CD14-positive monocyte (primary cell): ENCODE measurements around the gene MAML3. TPM values are rescaled to one million over a fixed set of nuclear protein-coding genes. Genes with fewer than 3 reads are reported as not detected.

Source experiments
- DNase-seq, 3 donors: peaks; one replicate each; pipeline ENCODE4 v3.0.0-alpha.2; 2011 to 2022
- H2AFZ ChIP-seq: 2 replicates; pipeline ENCODE4 v1.6.0; 2012; ENCODE audit warnings: mild to moderate bottlenecking, low read depth, low read length, inconsistent platforms; ENCODE audit not compliant: insufficient read depth, poor library complexity, severe bottlenecking
- H3K27ac ChIP-seq, 2 donors: 1 replicate in 1 of 2; 2 replicates in 1 of 2; pipeline ENCODE4 v1.5.1; 2012 to 2013; ENCODE audit warnings: low read length in 2 of 2, control low read depth in 1 of 2, inconsistent platforms in 1 of 2, low read depth in 1 of 2, mild to moderate bottlenecking in 1 of 2
- H3K27me3 ChIP-seq, 2 donors: one replicate each; pipeline versions ENCODE4 v1.6.0 to v1.6.1; 2011 to 2013; ENCODE audit warnings: low read length in 2 of 2; ENCODE audit not compliant: control insufficient read depth in 2 of 2, insufficient read depth in 2 of 2
- H3K36me3 ChIP-seq, 2 donors: replicated peaks in 1 of 2; 1 replicate in 1 of 2; 2 replicates in 1 of 2; pipeline versions ENCODE4 v1.5.1 to v1.6.1; 2012 to 2013; ENCODE audit warnings: low read length in 2 of 2, control low read depth in 1 of 2, inconsistent platforms in 1 of 2, mild to moderate bottlenecking in 1 of 2; ENCODE audit not compliant: insufficient read depth in 2 of 2, control insufficient read depth in 1 of 2
- H3K4me1 ChIP-seq, 2 donors: 1 replicate in 1 of 2; 2 replicates in 1 of 2; pipeline versions ENCODE4 v1.5.1 to v1.6.1; 2012 to 2013; ENCODE audit warnings: low read length in 2 of 2, control low read depth in 1 of 2, inconsistent platforms in 1 of 2, mild to moderate bottlenecking in 1 of 2, moderate library complexity in 1 of 2; ENCODE audit not compliant: insufficient read depth in 2 of 2, control insufficient read depth in 1 of 2
- H3K4me2 ChIP-seq: replicated peaks from 2 replicates; pipeline ENCODE3; 2012; ENCODE audit warnings: low read length, moderate library complexity, mild to moderate bottlenecking; ENCODE audit not compliant: poor library complexity, severe bottlenecking; ENCODE audit errors: extremely low read depth
- H3K4me3 ChIP-seq, 3 experiments: fragments of 200-600 bp in 1 of 3; sonication (generic) in 1 of 3; replicated peaks in 1 of 3; 1 replicate in 2 of 3; 2 replicates in 1 of 3; pipeline ENCODE4 v1.5.1; 2011 to 2013; ENCODE audit warnings: low read length in 3 of 3, mild to moderate bottlenecking in 3 of 3, control low read depth in 2 of 3, low read depth in 2 of 3, inconsistent platforms in 1 of 3, moderate library complexity in 1 of 3
- H3K79me2 ChIP-seq: 2 replicates; pipeline ENCODE4 v1.6.0; 2012; ENCODE audit warnings: mild to moderate bottlenecking, control low read depth, inconsistent platforms, low read length, moderate library complexity; ENCODE audit not compliant: insufficient read depth
- H3K9ac ChIP-seq: 2 replicates; pipeline ENCODE4 v1.6.0; 2017; ENCODE audit warnings: low read length, mild to moderate bottlenecking; ENCODE audit not compliant: insufficient read depth, poor library complexity, severe bottlenecking
- H3K9me3 ChIP-seq, 2 donors: replicated peaks in 1 of 2; 1 replicate in 1 of 2; 2 replicates in 1 of 2; pipeline versions ENCODE4 v1.5.1 to v1.6.1; 2012 to 2013; ENCODE audit warnings: low read length in 2 of 2, control low read depth in 1 of 2; ENCODE audit not compliant: control insufficient read depth in 1 of 2, insufficient read depth in 1 of 2
- H4K20me1 ChIP-seq: 2 replicates; pipeline ENCODE4 v1.6.0; 2012; ENCODE audit warnings: mild to moderate bottlenecking, low read length, control low read depth, moderate library complexity; ENCODE audit not compliant: insufficient read depth
- H3K27ac Mint-ChIP-seq, 7 donors: one replicate each; pipeline ENCODE4 v1.8.0; 2020; ENCODE audit warnings: mild to moderate bottlenecking in 7 of 7, mixed read lengths in 7 of 7, moderate library complexity in 6 of 7, inconsistent platforms in 2 of 7
- H3K27me3 Mint-ChIP-seq, 3 donors: one replicate each; pipeline ENCODE4 v1.8.0; 2021 to 2022; ENCODE audit warnings: low read depth in 3 of 3, mild to moderate bottlenecking in 3 of 3, mixed read lengths in 3 of 3, moderate library complexity in 3 of 3, inconsistent platforms in 1 of 3
- H3K36me3 Mint-ChIP-seq, 2 donors: one replicate each; pipeline ENCODE4 v1.8.0; 2020; ENCODE audit warnings: mixed read lengths in 2 of 2, inconsistent platforms in 1 of 2, mild to moderate bottlenecking in 1 of 2
- H3K4me1 Mint-ChIP-seq: one replicate; pipeline ENCODE4 v1.8.0; 2020; ENCODE audit warnings: mild to moderate bottlenecking, mixed read lengths
- H3K4me3 Mint-ChIP-seq, 2 donors: one replicate each; pipeline ENCODE4 v1.8.0; 2020; ENCODE audit warnings: mild to moderate bottlenecking in 2 of 2, mixed read lengths in 2 of 2, moderate library complexity in 1 of 2
- H3K9me3 Mint-ChIP-seq, 7 donors: one replicate each; pipeline ENCODE4 v1.8.0; 2020 to 2022; ENCODE audit warnings: mixed read lengths in 7 of 7, mild to moderate bottlenecking in 6 of 7, moderate library complexity in 6 of 7, inconsistent platforms in 2 of 7
- CTCF ChIP-seq: fragments of 200-600 bp; IDR thresholded peaks from one replicate; pipeline ENCODE4 v1.8.0; 2022; ENCODE audit warnings: antibody characterized with exemption, mild to moderate bottlenecking
- WGBS: methylation state at CpG from one replicate; pipeline ENCODE4 v1.1.5; 2013; ENCODE audit warnings: missing lambda C conversion rate; ENCODE audit not compliant: insufficient coverage; 5-methylcytosine and 5-hydroxymethylcytosine counted together
- intact Hi-C, 2 donors: fragments of 100-400 bp; cut with micrococcal nuclease; formaldehyde crosslinking; loops; one replicate each; pipeline versions ENCODE4 v1.15.0 to v1.15.1; 2023
- polyA plus RNA-seq, 3 donors: library from polyadenylated mRNA; depleted of rRNA in 1 of 3; unstranded in 2 of 3; stranded (reverse) in 1 of 3; fragments of 300-500 nt in 2 of 3; fragments of >200 nt in 1 of 3; fragmentation: Illumina TruSeq in 2 of 3; gene quantifications; 1 replicate in 2 of 3; 2 replicates in 1 of 3; pipeline ENCODE4 v1.2.3, GENCODE V29; 2012 to 2021

MAML3 gene
- polyA plus RNA-seq, 3 donors: 1.5 to 6.5 (median 2.3) TPM

- H3K4me3 Mint-ChIP-seq: peak overlapping the region in 1 of 2 donors; percentile 22
- peaks cover 11 to 22% of the 10 kb centered on the region in 2 donors for H3K4me1 ChIP-seq
- H3K9ac ChIP-seq: no peak overlapping the region
- peak overlapping the region in 1 of 7 donors; percentile 8 for H3K27ac Mint-ChIP-seq
- H3K79me2 ChIP-seq: no peaks in the 10 kb centered on the region
- H3K27ac ChIP-seq: no peak overlapping the region
- DNase-seq: peak in 2 of 3 donors; percentile 16 to 26
- no peaks in the 10 kb centered on the region for H3K27me3 ChIP-seq
- H3K9me3 ChIP-seq: peaks cover 0 to 4% of the 10 kb centered on the region in 2 donors
- H3K27me3 Mint-ChIP-seq: no peaks in the 10 kb centered on the region
- H3K9me3 Mint-ChIP-seq: peaks cover 0 to 3% (median 0%) of the 10 kb centered on the region in 7 donors
- no peak for TF ChIP-seq CTCF
- no peak overlapping the region for H3K4me2 ChIP-seq
- H3K4me3 ChIP-seq: no peak overlapping the region
- H2AFZ ChIP-seq: no peak overlapping the region
- intact Hi-C loops: no loop called here
- no peaks in the 10 kb centered on the region for H3K36me3 Mint-ChIP-seq
- H3K4me1 Mint-ChIP-seq: peaks cover 25% of the 10 kb centered on the region
- 89% methylated on average over 1 of the region's 3 CpGs for WGBS
- H4K20me1 ChIP-seq: peaks cover 9% of the 10 kb centered on the region
- no peaks in the 10 kb centered on the region for H3K36me3 ChIP-seq
Observed at GRCh38 chr4:140018931-140019618, 134.9 kb downstream of the MAML3 start.

GRCh38 chr4:140014284-140014683 lies 139.7 kb downstream of the MAML3 start:
- H3K36me3 Mint-ChIP-seq: no peaks in the 10 kb centered on the region
- no peak for TF ChIP-seq CTCF
- H3K79me2 ChIP-seq: peaks cover 5% of the 10 kb centered on the region
- H3K27ac Mint-ChIP-seq: no peak overlapping the region
- no peak overlapping the region for H3K9ac ChIP-seq
- H3K4me2 ChIP-seq: no peak overlapping the region
- H2AFZ ChIP-seq: no peak overlapping the region
- H3K4me1 Mint-ChIP-seq: peaks cover 14% of the 10 kb centered on the region
- H3K27me3 Mint-ChIP-seq: no peaks in the 10 kb centered on the region
- H3K36me3 ChIP-seq: no peaks in the 10 kb centered on the region
- DNase-seq: no peak
- no CpG with 5 or more reads among the region's 5 CpGs for WGBS
- H3K9me3 Mint-ChIP-seq: peaks cover 0 to 3% (median 0%) of the 10 kb centered on the region in 7 donors
- H3K27me3 ChIP-seq: no peaks in the 10 kb centered on the region
- intact Hi-C loops: loop anchor here (5.0 kb wide), 2 partner anchors 138 to 238 kb away; partner anchors contain the start of gene MAML3 (in 1 of the 2)
- peaks cover 0 to 4% of the 10 kb centered on the region in 2 donors for H3K9me3 ChIP-seq
- H3K4me3 Mint-ChIP-seq: no peak overlapping the region
- peaks cover 12% of the 10 kb centered on the region in 2 donors for H3K4me1 ChIP-seq
- H3K27ac ChIP-seq: no peak overlapping the region
- no peaks in the 10 kb centered on the region for H4K20me1 ChIP-seq
- no peak overlapping the region for H3K4me3 ChIP-seq
